Measurements from ENCODE around the gene HSD11B2.

HSD11B2 gene

GRCh38 chr16:67397036-67397801, 33.7 kb upstream of the HSD11B2 start:
- H3K4me3 ChIP-seq (ENCODE audit: low read depth, low read length): no peak overlapping the region
- TF ChIP-seq CTCF (IDR thresholded peaks at IDR 0.05; ENCODE audit: control insufficient read depth, extremely low read depth, insufficient read depth): no peak
- DNase-seq (ENCODE audit: low read depth): no peak

- H3K4me3 ChIP-seq (ENCODE audit: low read depth, low read length): no peak overlapping the region
- TF ChIP-seq CTCF (IDR thresholded peaks at IDR 0.05; ENCODE audit: control insufficient read depth, extremely low read depth, insufficient read depth): no peak
- no peak for DNase-seq (ENCODE audit: low read depth)
Observed at GRCh38 chr16:67397812-67398545, 32.9 kb upstream of the HSD11B2 start.

- TF ChIP-seq CTCF (IDR thresholded peaks at IDR 0.05; ENCODE audit: control insufficient read depth, extremely low read depth, insufficient read depth): no peak
- no peak overlapping the region for H3K4me3 ChIP-seq (ENCODE audit: low read depth, low read length)
- no peak for DNase-seq (ENCODE audit: low read depth)
Observed at GRCh38 chr16:67398546-67399217, 32.2 kb upstream of the HSD11B2 start.

GRCh38 chr16:67399218-67399733, 31.6 kb upstream of the HSD11B2 start:
- no peak for DNase-seq (ENCODE audit: low read depth)
- peak; percentile 26; the same call in 1 of the 2 replicates for TF ChIP-seq CTCF (IDR thresholded peaks at IDR 0.05; ENCODE audit: control insufficient read depth, extremely low read depth, insufficient read depth)
- H3K4me3 ChIP-seq (ENCODE audit: low read depth, low read length): no peak overlapping the region

- TF ChIP-seq CTCF (IDR thresholded peaks at IDR 0.05; ENCODE audit: control insufficient read depth, extremely low read depth, insufficient read depth): no peak
Observed at GRCh38 chr16:67399749-67400704, 30.9 kb upstream of the HSD11B2 start.

GRCh38 chr16:67400901-67401300, 30.0 kb upstream of the HSD11B2 start:
- TF ChIP-seq CTCF (IDR thresholded peaks at IDR 0.05; ENCODE audit: control insufficient read depth, extremely low read depth, insufficient read depth): no peak
- H3K4me3 ChIP-seq (ENCODE audit: low read depth, low read length): no peak overlapping the region
- DNase-seq (ENCODE audit: low read depth): no peak

More at GRCh38 chr16:67399749-67400704, 30.9 kb upstream of the HSD11B2 start:
- DNase-seq (ENCODE audit: low read depth): no peak
- no peak overlapping the region for H3K4me3 ChIP-seq (ENCODE audit: low read depth, low read length)

Measured in LNCaP clone FGC (cell line).